Globus pallidus (tissue), 1 donor: ENCODE measurements around the gene AOPEP.
"Not testable (repeated sequence)": the region's sequence is repeated elsewhere in the genome, so short reads cannot be mapped to it uniquely, and the experiment has no call there.

Experiments used
- DNase-seq: peaks from one replicate; pipeline ENCODE4 v3.0.0-alpha.2; 2015; ENCODE audit warnings: low spot score

Gene AOPEP

GRCh38 chr9:94934816-94935328, 208.4 kb downstream of the AOPEP start:
- DNase-seq = no peak

DNA sequence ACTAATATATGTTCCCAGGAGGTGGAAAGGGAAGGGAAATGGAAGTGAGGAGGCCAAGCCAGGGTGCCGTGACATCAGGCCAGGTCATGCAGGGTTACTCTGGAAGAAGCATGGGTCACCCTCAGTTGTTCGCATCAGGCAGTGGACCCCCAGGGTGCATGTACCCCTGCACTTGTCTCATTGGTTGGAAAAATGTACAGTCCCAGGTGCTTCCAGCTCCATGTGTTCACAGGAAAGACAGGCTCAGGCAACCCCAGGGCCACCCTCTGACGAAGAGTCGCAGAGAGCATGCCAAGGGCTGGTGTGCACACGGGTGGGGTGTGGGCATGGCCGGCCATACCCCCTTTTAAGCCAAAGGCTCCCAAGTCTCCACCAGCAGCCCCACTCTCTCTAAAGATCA, 208.9 kb downstream of the AOPEP start:
- DNase-seq = no peak

GRCh38 chr9:94936419-94936818, 209.9 kb downstream of the AOPEP start:
- no peak for DNase-seq

- DNase-seq = no peak
Measured at GRCh38 chr9:94937214-94937903, 210.9 kb downstream of the AOPEP start.

DNA sequence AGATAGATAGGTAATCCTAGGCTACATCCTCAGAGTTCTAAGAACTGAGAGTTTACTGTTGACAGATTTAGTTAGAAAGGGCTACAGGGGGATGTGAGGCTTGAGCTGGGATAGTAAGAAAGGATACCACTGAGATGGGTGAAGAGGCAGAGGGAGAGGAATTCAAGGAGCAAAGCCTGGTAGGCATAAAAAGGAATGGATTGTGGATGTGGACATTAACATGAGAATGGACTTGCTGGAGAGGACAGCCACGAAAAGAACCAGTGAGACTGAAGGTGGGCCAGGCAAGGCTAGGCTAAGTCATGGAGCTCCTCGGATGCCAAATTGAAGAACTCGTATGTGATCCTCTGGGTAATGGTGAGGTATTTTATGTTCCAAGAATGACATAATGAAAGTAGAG, 211.9 kb downstream of the AOPEP start:
- no peak for DNase-seq

- DNase-seq = not testable (repeated sequence)
Measured at GRCh38 chr9:94940296-94940695, 213.8 kb downstream of the AOPEP start.

DNA sequence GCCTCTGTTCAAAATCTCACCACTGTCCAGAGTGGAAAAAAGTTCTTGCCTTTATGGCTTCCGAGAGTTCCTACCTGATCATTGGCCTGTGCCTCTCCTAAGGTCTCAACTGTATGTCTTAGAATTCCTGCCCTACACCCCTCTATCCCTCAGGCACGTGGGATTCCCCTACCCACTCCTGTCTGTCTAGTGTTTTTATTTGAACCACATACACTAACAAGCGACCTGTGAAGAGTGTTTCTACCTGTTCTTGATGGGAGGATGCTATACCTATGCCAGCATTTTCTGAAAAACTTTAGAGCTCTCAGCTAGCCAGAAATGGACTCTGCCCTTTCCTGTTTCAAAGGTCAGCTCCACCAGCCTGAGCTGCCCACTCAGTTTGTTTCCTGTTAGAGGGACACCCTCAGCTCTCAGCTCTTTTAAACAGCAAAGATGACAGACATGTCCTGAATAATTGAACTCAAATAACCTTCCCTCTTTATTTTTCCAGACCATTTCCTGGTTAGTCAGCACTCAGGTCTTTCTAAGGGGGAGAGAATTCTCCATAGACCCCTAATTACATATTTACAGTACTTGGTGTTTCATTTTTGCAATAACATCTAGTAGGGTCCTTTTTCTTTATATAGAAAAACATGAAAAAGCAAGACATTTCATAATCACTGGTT, 214.8 kb downstream of the AOPEP start:
- DNase-seq = no peak

GRCh38 chr9:94944626-94945025, 218.1 kb downstream of the AOPEP start:
- no peak for DNase-seq

DNA sequence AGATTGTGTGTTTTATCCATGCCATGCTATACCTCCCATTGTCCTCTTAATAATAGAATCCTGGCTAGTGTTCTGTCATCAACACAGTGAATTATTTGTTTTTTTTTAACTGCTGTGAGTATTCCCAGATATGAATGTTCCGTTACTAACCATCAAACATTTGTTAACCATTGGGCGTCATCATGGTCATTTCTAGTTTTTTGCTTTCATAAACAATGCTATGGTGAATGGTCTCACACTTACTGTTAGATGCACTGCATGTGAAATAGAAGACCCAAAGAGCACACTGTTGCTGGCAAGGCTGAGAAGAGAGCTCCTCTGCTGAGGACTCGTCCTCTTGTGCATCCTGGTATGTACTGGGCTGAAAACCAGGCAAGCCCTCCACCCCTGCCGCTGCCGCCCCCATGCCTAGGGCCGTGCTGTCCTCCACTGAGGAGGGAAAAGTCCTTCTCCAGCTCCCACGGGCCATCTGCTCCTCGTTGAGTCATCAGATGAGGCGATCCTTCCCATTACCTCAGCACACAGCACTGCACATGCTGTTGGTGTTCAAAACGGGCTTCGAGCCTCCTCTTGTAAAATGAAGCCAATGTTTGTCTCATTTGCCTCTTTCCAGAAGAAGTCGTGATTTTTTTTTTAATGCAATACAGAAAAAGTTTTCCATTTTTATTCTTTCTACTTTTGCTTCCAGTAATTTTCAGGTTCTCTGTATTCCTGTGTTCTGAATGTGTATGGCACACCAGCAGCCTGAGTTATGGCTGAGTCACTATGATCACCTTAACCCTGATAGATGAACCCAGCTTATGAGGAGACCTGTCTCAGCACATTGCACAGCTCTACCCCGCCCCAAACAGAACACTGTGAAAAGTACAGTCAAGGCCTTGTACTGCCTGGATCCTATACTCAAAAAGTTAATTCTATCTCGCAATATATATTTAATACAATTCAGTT, 219.0 kb downstream of the AOPEP start:
- peak; percentile 72 for DNase-seq

DNA sequence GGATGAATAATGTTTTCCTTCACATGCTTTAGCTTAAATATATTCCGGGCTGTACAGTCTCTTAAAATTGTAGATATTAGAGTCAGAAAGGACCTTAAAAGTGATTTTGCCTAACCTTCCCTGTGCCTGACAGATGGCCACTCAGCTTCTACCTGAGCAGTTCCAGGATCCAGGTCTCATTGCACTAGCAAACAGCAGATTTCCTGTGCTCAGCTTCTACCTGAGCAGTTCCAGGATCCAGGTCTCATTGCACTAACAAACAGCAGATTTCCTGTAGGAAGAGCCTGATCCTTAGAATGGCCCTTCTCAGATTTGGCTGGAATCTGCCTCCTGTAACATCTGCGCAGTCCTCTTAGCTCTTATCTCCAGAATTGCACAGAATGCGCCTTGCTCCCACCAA, 219.8 kb downstream of the AOPEP start:
- DNase-seq = no peak

DNA sequence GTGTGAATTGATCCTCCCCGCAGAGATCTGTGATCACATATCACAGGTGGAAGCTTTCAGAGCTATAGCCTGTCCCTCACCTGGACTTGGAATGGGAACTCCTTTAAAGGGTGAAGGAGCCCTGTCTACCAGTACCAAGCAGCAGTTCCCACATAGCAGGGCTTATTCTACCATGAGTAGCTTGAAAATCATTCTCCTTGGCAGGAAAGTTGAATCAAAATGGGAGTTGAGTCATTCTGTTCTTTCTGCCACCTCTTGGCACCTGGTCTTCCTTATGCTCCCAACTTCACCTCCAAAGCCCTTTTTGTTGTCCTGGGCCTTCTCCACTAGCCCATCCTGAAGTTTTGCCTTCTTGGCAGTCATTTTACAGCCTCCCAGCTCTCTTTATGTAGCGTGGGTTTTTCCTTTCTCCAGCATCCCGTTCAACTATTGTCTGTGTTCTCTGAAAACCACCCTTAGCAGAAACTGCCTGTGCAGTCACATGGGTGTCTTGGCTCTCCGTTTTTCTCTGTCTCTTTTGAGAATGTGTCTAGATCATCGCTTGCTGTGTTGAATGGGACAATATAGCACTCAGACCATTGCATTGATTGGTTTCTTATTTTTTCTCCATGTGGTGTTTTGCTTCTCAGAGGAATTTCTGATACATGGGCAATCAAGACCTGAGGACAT, 222.2 kb downstream of the AOPEP start:
- DNase-seq = peak; percentile 92

GRCh38 chr9:94949370-94949769, 222.9 kb downstream of the AOPEP start:
- DNase-seq = no peak

DNA sequence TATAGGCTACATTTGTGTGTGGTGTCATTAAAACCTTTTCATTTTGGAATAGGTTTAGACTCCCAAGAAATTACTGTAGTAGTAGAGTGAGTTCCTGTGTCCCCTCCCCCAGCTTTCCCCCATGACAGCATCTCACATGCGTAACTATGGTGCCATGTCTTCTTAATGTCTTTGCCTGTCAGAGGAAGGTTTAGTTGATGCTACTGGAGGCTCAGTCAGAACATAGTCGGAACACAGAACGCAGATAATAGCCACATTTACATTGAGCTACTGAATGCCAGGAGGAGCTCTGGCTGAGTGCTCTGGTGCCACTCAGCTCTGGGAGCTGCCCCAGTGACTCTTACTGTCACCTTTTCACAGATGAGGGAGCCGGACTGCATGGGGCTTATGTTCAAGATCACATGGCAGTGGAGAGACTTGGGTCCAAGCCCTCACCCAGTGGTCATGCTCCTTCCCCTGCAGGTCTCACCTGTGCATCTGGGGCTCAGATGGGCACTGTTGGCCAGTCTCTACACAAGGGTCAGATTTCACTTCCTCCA, 223.6 kb downstream of the AOPEP start:
- DNase-seq = no peak

- no peak for DNase-seq
Measured at GRCh38 chr9:94950579-94951323, 224.3 kb downstream of the AOPEP start.

GRCh38 chr9:94951324-94952135, 225.0 kb downstream of the AOPEP start:
- no peak for DNase-seq

- peak; percentile 53 for DNase-seq
Measured at GRCh38 chr9:94952565-94953373, 226.3 kb downstream of the AOPEP start.

DNA sequence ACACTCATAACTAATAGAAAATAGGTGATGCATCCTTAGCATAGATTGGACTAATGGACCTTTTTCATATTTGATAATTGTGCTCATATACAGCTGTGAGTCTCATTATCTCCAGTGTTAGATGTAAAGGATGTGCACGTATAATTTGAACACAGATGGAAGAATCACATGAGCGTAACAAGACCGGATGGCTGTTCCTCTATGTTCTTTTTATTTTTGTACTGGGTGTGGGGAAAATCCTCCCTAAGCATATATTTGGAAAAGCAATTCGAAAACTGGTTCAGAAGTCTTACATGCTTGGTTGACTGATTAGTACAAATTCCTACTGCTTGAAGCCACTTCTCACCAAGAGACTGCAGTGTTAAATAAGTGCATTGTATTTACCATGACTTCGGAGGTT, 230.2 kb downstream of the AOPEP start:
- no peak for DNase-seq

- DNase-seq = no peak
Measured at GRCh38 chr9:94960964-94961363, 234.5 kb downstream of the AOPEP start.

GRCh38 chr9:94961870-94962269, 235.4 kb downstream of the AOPEP start:
- peak; percentile 74 for DNase-seq
